GM18870 (cell line): ENCODE measurements around the gene ARHGAP28.

Experiments
- ATAC-seq: cut with Tn5 transposase; IDR thresholded peaks from one replicate; pipeline ENCODE4 v1.9.1; 2021; ENCODE audit warnings: moderate library complexity; ENCODE audit not compliant: unreplicated experiment

Gene ARHGAP28

DNA sequence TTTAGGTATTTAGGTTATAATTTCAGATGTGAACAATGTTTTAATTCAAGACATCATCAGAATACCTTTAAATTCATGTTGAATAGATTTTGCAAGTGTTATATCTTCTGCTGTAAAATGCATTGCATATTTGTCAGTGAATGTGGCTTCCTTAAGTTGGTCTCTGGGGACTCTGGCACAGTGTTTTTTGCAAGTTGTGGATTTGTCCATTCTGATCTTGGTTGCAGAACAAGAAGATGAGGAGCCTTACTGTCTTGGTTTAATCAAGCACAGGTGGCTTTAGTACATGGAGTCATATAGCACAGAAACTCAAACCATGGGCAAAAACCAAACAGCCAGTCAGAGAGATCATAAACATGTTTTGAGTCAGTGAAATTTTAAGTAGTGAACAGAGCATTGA, 135.7 kb downstream of the ARHGAP28 start:
- ATAC-seq = no peak

DNA sequence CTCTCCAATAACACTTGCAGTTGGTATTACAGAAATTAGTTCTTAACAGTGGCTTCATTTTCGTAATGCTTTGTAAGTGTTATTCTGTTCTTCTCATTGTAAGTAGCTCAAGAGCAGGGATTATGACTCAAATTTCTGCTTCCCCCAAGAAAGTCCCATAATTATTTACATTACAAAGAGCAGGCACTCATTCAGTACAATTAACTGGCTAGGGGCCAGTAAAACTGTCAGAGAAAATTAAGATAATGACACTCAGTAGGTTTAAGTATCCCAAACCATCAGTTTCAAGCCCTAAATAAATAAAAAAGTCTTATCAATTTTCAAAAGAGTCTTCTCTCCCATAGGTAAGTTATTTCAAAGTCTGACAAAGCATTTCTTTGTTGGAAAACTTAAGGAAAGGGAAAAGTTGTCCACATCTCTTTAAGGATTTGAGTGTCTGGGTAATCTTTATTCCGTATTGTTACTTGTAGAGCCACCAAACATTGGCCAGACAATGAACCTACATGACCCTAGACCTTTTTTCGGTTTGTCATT, 137.1 kb downstream of the ARHGAP28 start:
- no peak for ATAC-seq

DNA sequence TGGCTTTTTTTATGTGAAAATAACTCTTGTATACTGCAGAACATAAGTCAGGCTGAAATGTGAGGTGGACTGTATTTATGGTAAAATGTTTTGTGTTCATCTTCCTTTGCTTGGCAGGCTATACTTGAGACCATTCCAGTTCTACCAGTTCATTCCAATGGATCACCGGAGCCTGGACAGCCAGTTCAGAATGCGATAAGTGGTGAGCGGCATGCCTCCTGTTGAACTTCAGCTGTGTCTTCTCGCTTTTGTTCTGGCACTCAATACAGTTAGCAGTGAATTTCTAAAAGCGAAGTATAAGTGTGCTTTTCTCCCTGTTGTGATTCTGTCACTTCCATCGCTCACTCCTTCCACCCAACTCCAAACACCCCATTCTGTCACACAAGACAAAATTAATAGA, 138.5 kb downstream of the ARHGAP28 start:
- no peak for ATAC-seq

DNA sequence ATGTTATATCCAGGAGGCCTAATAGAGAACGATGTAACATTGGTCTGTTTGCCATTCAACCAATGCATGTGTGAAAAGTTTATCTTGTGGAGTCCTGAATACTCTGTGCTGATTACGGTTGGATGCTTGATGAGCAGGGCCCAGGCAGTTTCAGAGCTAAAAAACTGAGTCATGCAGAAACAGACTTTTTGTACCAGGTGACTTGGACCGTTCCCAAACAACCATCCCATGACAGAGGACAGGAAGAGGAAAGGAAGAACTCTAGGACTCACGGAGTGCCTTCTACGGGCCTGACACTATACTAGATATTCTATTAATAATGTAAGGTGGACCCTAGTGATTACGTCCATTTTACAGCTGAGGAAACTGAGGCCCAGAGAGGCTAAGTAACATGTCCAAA, 142.1 kb downstream of the ARHGAP28 start:
- ATAC-seq = no peak

DNA sequence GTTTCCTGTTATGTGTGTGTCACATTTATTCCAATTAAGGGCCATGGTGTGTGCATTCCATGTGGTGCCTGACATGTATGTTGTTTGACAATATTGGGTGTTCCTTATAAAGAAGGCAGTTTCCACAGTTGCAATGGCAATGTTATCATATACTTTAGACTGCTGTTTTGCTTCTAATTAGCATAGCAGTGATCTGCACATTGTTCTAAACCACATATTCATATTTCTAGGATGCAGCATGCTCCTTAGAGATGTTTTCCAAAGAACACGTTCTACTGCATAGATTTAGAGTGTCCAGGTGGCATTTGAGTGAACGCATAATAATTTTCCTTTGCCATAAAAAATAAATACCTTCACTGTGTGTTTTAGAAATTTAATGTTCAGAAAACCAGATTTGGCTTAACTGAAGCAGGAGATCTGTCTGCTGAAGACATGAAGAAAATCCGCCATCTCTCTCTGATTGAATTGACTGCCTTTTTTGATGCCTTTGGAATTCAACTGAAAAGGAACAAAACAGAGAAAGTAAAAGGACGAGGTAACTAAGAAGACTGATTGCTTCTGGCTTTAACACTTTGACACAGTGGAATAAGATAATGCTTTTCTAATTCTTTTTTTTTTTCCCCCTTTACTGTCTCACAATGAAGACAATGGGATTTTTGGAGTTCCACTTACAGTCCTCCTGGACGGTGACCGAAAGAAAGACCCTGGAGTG, 143.7 kb downstream of the ARHGAP28 start:
- no peak for ATAC-seq

DNA sequence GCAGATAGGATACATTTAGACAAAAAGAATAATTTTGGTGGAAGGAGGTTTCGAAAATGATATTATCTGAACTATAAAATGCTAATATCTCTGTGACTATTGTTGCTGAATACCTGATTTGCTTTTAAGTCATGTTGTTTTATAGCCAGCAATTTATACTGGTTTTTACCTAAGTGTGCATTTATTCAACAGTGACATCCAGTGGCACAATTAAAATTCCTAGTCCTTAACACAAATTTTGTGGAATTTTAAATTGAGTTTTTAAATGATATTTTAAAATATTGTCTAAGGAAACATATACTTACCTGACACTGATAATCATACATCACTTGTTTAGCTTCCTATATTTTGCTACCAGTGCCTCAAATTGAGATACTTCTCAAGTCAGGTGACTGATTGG, 144.8 kb downstream of the ARHGAP28 start:
- ATAC-seq = no peak

DNA sequence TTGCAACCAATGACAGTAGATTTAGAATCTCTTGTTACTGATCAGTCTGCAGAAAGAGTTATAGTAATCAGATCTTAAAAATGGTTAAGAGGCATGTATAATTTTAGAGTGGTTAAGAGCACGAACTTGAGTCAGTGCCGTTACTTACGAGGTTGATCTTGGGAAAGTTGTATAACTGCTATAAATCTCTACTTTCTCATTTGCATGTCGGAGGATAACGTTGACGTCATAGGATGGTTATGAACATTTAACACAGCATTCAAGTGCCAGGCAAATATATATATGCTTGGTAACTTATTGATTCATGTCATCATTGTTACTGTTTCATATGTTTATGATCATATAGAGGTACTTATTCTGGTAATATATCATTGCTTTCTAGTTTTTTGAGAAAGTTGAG, 146.2 kb downstream of the ARHGAP28 start:
- ATAC-seq = no peak

DNA sequence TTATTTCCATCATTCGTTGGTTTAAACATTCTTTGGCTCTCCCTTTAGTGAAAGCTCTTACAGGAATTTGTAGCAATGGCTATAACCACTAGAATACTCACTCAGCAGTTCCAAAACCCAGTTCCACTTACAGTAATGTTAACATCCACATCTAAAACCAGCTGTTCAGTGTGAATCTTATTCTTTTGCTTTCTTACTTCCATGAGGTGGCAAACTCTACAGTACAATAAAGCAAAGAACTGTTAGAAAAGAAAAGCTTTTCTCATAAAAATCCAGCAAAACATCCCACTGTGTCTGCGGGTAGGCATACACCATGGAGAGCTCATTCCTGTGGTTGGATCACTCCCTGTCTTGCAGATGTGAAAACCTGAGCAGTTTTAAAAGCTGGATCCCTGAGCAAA, 147.1 kb downstream of the ARHGAP28 start:
- ATAC-seq = no peak

DNA sequence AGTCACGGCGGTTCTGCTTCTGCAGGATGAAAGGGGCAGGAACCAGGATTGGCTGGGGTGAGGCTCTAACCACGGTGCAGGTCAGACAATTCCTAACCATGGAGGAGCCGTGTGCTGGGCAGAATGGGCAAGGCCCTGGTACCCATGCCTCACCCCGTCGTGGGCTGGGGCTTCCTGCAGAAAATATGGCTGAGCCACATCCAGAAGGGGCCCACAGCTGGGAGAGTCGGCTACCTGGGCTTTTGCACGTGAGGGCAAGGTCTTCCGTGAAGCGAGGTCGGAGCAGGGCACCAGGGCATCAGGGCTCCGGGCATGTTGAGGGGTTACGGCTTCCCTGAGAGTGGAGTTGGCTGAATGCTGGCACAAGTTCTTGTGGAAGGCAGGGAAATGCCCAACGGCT, 147.8 kb downstream of the ARHGAP28 start:
- ATAC-seq = no peak

DNA sequence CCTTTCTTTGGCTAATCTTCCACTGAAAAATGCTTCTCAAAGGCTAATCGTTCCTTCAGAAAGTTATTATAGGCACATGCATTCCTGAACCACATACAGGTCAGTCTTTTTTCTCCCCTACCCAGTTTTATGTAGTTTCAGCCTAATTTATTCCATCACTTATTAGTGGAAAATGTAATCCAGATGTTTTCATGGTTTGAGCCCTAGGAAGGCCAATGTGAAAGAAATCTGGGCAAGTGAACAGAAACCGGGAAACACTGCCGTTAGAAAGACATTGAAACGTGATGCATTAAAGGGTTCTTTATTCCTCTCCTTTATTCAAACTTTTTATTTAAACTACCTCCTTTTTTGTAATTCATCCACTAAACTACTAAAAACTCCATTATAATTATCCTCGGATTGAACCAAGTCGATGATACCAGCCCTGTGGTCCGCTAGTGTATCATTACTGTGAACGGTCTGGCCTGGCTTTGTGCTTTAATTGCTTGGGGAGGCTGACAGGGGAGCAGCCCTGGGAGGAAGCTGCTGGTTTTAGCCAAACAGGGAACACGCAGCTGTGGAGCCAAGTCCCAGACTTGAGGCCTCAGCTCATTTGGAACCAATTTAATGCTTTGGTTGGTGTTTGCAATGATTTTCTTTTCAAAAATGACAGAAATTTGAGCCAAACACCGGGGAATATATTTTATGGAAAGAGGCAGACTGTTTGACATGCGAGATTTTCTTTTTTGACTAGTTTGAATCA, 149.2 kb downstream of the ARHGAP28 start:
- ATAC-seq = no peak

DNA sequence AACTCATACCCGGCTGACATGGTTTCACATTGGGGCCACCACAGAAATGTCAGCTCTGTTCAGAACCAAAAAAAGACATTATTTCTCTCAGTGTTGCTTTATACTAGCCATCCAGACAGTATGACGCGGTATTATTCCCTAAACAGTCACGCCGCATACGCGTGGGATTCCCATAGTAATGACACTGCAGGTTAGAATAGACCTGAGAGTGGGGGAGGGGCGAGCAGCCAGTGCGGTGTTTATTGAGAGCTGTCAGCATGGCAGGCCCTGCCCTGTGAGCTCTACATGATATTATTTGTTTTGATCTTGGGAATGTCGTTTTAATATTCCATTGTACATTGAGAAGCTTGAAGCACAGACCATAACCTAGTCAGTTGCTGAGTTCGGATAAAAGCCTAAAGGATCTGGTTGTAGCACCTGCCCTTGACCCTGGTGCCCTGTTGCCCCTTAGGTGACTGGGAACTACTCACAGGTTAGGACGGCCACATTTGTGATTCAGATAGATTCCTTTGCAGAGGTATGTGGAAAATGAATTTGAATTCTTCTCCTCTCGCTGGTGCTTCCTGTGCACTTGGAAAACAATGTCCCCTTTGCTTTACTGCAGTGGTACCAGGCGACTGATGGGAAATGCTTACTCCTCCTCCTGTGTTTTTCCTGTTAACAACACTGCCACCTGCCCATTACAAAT, 150.1 kb downstream of the ARHGAP28 start:
- no peak for ATAC-seq

DNA sequence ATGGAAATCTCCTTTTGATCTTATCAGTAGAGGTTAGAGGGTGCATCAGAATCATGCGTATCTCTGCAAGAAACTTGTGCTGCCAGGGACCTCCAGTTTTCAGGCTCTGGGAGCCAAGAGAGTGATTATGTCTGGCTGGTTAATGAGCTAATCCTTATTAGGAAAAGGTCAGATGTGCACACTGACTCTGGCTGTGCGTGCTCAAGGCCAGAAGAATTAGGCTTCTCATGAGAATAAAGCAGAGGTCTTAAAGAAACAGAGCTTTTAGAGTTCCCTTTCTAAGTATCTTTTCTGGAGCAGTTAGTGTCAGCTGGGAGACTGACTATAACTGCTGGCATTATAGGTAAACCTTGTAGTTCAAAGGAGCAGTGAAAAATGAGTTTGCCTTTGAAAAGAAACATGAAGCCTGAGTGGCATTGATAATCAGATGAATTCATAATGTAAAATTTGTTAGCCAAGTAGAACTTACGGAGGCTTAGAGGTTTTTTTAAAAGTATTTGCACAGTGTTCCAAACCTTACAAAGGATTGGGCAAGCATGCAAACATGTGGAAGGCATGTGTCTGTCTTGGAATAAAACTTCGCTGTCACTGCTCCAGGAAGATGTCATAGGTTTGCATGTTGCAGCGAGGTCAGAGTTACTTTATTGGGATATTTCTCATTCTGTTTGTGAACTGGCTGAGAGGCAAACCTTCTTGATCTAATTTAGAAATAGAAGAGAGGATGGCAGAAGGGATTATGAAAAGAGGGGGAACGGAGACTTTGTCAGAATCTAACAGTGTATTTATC, 151.7 kb downstream of the ARHGAP28 start:
- no peak for ATAC-seq

DNA sequence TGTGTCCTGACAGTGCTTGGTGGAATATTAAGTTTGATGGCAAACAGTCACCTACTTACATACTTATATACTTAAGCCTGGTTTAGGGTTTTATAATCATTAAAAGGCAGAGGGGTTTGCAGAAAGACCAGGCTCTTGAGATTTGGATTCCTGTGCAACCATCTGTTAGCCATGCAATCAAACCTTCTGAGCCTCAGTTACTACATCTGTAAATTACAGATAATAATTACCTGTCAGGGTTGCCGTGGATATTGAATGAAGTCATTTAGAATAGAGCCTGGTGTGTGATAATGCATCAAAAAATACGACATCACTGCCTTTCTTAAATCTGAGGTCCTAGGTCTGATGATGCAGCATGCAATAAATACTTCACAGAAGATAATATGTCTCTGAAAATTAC, 152.9 kb downstream of the ARHGAP28 start:
- ATAC-seq = no peak

DNA sequence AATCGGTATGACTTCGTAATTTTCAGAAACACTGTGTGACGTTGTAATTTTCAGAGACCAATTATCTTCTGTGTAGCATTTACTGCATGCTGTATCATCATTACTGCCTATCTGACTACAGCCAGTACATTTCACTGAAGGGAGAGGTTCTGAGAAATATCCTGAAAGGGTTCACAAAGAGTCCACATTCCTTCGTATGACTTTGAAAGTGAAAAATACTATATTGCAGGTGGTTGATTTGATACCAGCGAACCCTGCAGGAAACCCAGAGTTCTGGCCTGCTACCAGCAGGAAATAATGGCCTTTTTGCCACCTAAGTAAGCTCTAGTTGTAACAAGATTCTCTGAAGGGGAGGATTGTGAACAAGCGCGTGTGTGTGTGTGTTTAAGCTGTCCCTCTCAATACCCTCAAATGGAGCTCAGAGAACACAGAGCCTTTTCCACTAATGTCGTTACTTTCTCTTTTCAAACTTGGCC, 155.5 kb downstream of the ARHGAP28 start:
- no peak for ATAC-seq

DNA sequence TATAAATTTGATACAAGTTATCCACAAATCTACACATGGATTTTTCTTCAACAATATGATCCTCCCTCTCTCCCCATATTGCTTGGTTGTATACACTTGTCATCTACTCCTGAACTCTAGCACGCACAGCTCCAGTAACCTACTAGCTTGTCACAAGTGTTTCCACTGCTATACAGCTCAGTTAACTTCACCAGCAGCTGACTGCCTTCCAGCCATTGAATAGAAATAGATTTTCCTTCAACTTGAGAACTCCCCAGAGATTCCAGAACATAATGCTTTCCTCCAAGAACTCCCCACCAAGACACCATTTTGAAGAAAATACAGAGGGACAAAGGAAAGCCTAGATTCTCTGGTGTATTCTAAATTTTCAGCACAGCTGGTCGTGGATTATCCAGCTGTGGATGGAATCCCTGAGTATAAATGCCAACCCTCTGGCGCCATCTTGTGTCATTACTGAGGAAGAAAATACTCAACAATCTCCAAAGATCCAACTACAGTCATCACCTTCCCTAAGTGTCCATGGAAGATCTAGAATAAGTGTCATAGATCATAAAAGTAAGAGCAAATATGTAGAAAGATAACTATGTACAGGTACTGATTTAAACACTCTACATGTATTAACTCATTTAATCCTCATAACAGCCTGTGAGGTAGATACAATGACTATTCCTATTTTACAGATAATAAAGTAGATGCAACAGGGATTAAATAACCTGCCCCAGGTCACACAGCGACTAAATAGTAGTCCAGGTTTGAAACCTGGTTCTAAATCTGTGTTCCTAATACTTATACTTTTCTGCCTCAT, 156.7 kb downstream of the ARHGAP28 start:
- ATAC-seq = no peak

DNA sequence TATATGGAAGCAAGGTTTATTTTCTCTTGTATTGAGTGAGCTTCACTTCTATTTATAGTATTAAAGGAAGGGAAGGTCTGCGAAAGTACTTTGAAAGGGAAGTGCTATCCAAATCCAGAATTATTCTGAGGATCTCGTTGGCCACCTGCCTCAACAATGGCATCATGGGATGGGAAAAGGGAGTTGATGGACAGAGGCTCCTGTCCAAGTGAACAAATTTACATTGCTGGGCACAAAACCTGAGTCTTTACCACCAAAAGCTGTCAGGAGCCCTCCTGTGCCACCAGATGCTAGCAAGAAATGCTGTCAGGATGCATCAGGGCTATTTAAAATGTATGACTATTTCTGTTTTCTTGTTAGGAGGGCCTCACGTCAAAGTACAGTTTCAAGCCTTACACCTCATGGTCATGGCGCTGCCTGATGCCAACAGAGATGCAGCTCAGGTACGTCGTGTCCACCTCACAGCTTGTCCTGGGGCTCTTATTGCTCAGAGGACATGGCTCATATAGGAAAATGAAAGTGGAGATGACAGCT, 157.3 kb downstream of the ARHGAP28 start:
- no peak for ATAC-seq

DNA sequence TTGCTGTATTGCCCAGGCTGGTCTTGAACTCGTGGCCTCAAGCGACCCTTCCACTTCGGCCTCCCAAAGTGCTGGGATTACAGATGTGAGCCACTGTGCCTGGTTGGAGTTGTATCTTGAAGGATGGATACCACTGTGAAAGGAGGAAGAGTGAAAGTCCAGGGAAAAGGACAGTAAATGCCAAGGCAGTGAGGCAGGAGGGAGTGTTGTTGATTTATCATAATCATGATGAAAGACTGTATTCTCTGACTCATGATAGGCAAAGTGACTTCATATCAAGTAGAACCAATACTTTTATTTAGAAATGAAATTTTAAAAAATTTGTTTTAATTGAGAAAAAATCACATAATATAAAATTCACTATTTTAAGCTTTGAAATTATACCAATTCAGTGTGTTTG, 162.3 kb downstream of the ARHGAP28 start:
- no peak for ATAC-seq

DNA sequence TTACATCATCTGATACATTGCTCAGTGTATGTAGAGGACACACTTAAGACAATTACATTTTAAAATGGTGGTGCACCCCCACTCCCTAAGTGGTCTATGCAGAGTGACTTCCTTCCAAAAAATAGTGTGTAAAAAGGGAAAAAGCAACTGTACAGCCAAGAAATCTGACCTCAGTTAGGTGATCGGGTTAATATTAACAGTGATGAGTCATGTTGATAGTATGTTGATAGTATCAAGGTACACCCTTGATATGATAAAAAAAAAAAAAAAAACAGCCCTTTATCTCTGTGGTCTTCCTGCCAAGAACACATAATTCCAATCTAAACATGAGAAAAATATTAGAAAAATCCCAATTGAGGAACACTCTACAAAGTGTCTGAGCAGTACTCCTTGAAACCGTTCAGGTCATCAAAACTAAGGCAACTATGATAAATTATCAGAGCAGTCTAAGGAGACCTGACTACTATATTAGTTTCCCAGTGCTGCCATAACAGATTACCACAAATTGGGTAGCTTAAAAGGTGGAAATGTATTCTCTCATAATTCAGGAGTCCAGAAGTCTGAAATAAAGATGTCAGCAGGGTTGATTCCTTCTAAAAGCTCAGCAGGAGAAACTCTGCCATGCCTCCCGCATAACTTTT, 171.9 kb downstream of the ARHGAP28 start:
- ATAC-seq = no peak

DNA sequence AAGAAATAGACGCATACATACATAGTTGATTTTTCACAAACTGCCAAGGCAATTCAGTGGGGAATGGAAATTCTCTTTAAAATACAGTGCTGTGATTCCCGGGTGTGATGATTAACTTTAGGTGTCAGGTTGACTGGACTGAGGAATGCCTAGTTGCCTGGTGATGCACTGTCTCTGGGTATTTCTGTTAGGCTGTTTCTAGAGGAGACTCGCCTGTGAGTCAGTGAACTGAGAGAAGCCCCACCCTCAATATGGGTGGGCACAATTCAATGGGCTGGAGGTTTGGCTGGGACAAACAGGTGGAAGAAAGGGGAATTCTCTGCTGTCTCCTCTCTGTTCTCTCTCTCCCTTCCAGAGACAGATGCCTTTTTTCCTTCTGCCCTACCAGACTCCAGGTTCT, 187.6 kb downstream of the ARHGAP28 start:
- no peak for ATAC-seq
